A549 treated with Mapracorat at 1 μM for 4 hours (cell line): ENCODE measurements around the gene PERP. TPM values are rescaled to one million over a fixed set of nuclear protein-coding genes. Genes with fewer than 3 reads are reported as not detected.

Experiments
- total RNA-seq: library from RNA; stranded (reverse); fragments of 200-300 nt; extraction: Qiagen RNA extraction; gene quantifications from 5 replicates; pipeline ENCODE4 v1.2.3, GENCODE V29; 2022

The PERP gene
- total RNA-seq: 73.8 to 81.8 TPM (median 78.2 TPM) in 5 replicates

GRCh38 chr6:138107078-138107751 lies at the start of gene PERP:
TSS of gene PERP (minus strand) at chr6:138107419. CDS start at chr6:138107340, 79 bp downstream.

Other genes starting within 250 kb of the PERP start
- gene TNFAIP3, start 240.2 kb downstream of the PERP start, total RNA-seq: 20.2 to 30.8 TPM (median 21.2 TPM) in 5 replicates
- gene ARFGEF3, start 54.5 kb upstream of the PERP start, total RNA-seq: 0.43 to 0.69 TPM (median 0.49 TPM) in 5 replicates
- not detected in 5 replicates for gene PBOV1, start 111.1 kb upstream of the PERP start, total RNA-seq